AG09309 (cell line): ENCODE data around the gene GALE.
"Not testable (repeated sequence)": the region's sequence is repeated elsewhere in the genome, so short reads cannot be mapped to it uniquely, and the experiment has no call there.

Experiments used
- DNase-seq: peaks from one replicate; pipeline ENCODE4 v3.0.0-alpha.2; 2010; ENCODE audit warnings: low read depth
- H3K4me3 ChIP-seq: 2 replicates; pipeline ENCODE4 v1.5.1; 2011; ENCODE audit warnings: mild to moderate bottlenecking, low read depth, low read length, moderate library complexity; ENCODE audit not compliant: control insufficient read depth
- CTCF ChIP-seq: IDR thresholded peaks from 2 replicates; pipeline ENCODE4 v1.5.1; 2011; ENCODE audit warnings: mild to moderate bottlenecking, low read depth, low read length, inconsistent platforms; ENCODE audit not compliant: insufficient read depth, control insufficient read depth; ENCODE audit errors: missing control alignments

Gene GALE

GRCh38 chr1:23800400-23801337, at the start of gene GALE:
TSS of gene GALE (minus strand) at chr1:23800754. CDS start at chr1:23799007, 1,747 bp downstream.
- DNase-seq = peak; percentile 67
- H3K4me3 ChIP-seq = peak within 1 kb of the TSS; percentile 82
- TF ChIP-seq CTCF = no peak

DNA sequence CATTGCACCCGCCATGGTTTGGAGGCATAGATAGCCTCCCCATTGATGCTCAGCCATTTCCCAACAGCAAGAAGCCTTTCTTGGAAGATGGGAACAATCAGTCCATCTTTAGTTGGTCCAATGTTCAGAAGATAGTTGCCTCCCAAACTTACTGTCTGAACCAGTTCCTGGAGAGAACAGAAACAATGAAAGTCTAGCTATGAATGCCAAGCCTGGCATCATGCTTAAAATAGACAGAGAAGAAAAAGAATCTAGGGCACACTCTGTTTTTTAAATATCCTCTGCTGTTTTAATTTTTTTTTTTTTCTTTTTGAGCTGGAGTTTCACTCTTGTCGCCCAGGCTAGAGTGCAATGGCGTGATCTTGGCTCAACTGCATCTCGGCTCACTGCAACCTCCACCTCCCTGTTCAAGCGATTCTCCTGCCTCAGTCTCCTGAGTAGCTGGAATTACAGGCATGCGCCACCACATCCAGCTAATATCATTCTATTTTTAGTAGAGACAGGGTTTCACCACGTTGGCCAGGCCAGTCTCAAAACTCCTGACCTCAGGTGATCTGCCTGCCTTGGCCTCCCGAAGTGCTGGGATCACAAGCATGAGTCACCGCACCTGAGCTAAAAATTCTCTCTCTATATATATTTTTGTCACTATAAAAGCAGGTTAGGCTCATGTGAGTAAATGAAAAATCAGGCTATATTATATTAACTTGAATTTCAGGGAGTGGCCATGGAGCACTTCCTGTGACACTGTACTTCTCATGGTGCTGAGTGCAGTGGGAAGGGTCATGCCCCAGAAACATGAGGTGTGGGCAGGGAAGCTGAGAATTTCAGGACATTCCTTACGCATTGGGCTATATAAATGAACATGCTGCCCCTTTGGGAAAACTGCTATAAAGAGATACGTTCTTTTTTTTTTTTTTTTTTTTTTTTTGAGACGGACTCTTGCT, 48.4 kb upstream of the GALE start:
- DNase-seq = no peak
- no peak overlapping the region for H3K4me3 ChIP-seq
- TF ChIP-seq CTCF = no peak

DNA sequence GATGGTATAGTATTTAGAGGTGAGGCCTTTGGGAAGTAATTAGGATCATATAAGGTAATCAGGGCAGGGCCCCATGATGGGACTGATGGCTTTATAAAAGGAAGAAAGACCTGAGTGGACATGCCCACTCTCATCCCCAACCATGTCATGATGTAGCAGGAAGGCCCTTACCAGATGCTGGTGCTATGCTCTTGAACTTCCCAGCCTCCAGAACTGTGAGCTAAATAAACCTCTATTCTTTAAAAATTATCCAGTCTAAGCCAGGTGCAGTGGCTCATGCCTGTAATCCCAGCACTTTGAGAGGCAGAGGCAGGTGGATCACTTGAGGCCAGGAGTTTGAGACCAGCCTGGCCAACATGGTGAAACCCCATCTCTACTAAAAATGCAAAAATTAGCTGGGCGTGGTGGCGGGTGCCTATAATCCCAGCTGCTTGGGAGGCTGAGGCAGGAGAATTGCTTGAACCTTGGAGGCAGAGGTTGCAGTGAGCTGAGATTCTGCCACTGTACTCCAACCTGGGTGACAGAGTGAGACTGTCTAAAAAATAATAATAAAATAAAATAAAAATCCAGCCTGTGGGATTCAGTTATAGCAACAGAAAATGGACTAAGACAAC, 47.0 kb upstream of the GALE start:
- not testable (repeated sequence) for DNase-seq, H3K4me3 ChIP-seq

- no peak overlapping the region for H3K4me3 ChIP-seq
- no peak for DNase-seq
- TF ChIP-seq CTCF = no peak
Measured at GRCh38 chr1:23845163-23845562, 44.6 kb upstream of the GALE start.

- no peak for TF ChIP-seq CTCF
- DNase-seq = no peak
- H3K4me3 ChIP-seq = no peak overlapping the region
Measured at GRCh38 chr1:23843644-23844043, 43.1 kb upstream of the GALE start.

GRCh38 chr1:23838401-23838866, 37.9 kb upstream of the GALE start:
- no peak for DNase-seq

More at GRCh38 chr1:23838401-23838866, 37.9 kb upstream of the GALE start:
- peak; percentile 6 for TF ChIP-seq CTCF
- peak overlapping the region; percentile 29 for H3K4me3 ChIP-seq
